GM18858 (cell line): ENCODE results near the gene SUN5.
"Not testable (repeated sequence)": the region's sequence is repeated elsewhere in the genome, so short reads cannot be mapped to it uniquely, and the experiment has no call there.

Experiments used
- ATAC-seq: cut with Tn5 transposase; IDR thresholded peaks from one replicate; pipeline ENCODE4 v1.9.1; 2021; ENCODE audit not compliant: unreplicated experiment

SUN5 gene

DNA sequence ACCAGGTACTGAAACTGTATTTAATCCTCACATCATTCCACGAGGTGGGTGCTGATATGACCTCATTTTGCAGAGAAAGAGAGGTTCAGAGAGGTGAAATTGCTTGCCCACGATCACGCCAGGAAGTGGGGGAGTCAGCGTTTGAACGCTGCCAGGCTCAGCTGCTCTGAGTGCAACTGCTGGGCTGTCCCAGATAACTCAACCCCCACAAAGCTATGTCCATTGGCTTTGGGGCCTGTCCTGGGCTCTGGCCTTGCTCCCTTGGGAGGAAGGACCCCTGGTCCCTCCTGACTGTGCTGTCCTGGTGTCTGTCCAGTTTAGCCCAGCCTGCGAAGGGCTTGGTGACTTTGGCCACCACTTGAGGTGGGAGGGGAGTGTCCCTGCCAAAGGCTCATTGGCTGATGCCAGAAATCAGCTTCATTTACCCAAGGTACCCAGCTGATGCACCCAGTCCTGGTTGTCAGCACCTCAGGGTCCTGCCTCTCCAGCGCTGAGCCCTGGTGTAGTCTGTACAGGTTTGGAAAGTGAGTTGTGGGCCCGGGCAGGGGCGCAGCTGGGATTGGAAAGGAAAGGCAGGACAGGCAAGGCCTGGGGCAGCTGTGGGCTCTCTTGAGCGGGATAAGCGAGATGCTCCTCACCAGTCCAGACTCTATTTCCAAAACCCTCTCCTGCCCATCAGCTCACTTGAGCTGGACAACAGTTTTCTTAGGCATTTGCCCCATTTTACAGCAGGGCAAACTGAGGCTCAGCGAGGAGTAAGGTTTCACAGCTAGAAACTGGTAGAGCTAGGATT lies 38.5 kb downstream of the SUN5 start:
- no peak for ATAC-seq

DNA sequence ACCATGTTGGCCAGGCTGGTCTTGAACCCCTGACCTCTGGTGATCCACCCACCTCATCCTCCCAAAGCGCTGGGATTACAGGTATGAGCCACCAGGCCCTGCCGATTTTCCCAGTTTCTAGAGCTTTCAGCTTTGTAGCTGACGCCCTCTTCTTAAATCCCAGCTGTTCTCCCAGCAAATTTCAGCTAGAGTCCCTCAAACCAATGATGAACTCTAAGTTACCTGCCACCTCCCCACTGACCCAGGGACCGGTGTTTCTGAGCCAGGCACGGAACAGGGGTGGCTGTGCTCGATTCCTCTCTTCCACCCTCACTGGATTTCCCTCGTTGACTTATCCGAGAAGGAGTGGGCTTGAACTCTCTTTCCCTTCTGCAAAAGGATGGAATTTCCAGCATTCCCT lies 39.1 kb downstream of the SUN5 start:
- no peak for ATAC-seq

DNA sequence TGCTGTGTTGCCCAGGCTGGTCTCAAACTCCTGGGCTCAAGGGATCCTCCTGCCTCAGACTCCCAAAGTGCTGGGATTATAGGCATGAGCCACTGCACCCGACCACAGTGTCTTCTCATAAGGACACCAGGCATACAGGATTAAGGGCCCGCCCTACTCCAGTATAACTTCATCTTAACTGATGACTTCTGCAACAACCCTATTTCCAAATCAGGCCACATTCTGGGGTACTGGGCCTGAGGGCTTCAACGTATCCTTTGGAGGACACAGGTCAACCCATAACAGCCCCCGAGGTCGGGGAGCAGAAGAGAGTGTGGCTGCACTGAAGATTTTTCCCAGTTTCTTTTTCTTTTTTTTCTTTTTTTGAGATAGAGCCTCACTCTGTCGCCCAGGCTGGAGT lies 39.7 kb downstream of the SUN5 start:
- no peak for ATAC-seq

DNA sequence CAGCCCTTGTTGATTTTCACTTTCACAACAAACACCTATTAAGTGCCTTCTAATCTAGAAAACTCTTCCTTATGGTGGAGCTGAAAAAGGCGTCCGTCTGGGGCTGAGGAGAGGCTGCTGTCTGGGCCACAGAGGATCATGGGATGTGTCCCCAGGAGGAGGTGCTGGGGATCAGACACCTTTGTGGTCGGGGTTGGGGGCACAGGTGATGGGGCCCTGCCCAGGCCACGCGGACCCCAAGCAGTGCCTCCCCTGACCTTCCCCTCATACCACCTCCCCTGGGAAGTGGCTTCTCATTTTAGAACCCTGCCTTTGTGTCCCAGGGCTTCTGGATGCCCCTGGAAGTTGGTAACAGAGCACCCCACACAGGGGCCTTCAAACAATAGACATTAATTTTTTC lies 41.1 kb downstream of the SUN5 start:
- ATAC-seq, result no peak

DNA sequence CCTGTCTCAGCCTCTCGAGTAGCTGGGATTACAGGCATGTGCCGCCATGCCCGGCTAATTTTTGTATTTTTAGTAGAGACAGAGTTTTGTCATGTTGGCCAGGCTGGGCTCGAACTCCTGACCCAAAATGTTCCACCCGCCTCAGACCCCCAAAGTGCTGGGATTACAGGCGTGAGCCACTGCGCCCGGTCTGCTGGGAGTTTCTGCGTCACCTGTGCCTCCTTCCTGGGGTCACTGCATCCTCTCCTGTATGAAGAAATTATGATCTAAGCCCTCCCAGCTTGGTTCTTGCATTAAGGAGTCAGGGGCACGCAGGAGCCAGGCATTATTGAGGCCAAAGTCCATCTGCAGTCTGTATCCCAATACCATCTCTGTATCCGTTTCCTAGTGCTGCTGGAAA lies 41.6 kb downstream of the SUN5 start:
- not testable (repeated sequence) for ATAC-seq

DNA sequence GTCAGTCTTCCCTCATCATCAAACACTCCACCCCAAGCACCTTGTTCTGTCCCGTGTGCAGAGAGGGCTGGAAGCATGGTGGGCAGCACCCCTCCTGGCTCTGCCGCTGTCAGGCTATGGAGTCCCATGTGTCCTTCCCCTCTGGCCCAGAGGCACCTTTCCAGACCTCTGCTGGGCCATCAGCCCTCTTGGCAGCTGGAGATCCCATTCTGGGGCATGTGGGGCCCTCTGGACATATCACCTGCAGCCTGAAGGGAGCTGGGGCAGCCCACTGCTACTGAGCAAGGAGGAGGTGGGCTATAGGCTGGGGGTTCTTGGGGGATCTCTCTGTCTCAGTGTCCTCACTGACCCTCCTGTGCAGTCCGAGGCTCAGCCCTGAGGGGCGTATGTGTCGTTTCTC lies 42.2 kb downstream of the SUN5 start:
- no peak for ATAC-seq

DNA sequence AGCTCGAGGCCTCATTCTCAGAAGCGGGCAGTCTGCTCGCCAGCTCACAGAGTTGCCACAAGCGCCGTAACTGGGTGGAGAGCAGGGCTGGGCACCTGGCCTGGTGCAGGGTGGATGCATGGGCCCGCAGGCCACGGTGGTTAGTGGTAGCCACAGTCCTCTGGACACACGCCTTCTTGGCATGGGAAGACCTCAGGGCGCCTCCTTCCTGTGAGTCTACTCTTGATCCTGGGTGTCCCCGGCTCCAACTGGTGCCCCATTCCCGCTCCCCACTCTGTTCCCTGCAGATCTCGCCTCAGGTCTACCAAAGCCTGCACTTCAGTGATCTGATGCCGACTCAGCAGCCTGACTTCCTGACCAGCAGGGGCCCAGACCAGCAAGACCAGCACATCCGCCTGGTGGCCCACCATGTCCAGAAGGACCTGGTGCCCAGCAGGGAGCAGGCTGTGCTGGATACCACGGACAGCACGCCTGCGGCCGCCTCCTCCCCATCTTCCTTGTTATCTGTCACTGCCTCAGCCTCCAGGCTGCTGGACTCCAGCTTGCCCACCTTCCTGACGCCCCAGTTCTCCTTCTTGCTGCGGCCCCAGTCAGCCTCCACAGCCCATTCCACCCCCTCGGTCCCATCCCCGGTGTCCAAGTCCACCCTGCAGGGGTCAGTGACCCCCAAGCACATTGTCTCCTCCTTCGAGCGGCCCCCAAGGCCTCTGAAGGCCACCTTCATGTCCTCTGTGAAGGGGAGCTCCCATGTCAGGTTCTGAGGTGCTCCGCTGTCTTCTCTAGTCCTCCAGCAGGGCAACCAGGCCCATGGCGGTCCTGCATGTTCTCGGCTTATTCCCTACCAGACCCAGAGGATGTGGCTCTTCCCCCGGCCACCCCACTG lies 43.1 kb downstream of the SUN5 start:
- no peak for ATAC-seq

DNA sequence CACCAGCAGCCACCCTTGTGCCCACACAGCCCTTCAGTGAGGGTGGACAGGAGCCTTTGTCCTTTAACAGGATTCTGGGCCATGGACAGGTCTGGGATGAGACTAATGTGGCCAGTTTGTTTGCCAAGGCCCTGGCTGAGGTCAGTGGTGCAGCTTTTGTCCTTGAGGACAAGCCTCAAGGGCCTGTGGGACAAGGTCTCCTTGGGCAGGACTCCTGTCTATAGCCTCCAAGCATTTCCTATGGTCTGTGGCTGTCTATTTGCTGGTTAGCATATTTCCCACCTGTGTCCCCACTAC lies 44.1 kb downstream of the SUN5 start:
- ATAC-seq, result no peak

DNA sequence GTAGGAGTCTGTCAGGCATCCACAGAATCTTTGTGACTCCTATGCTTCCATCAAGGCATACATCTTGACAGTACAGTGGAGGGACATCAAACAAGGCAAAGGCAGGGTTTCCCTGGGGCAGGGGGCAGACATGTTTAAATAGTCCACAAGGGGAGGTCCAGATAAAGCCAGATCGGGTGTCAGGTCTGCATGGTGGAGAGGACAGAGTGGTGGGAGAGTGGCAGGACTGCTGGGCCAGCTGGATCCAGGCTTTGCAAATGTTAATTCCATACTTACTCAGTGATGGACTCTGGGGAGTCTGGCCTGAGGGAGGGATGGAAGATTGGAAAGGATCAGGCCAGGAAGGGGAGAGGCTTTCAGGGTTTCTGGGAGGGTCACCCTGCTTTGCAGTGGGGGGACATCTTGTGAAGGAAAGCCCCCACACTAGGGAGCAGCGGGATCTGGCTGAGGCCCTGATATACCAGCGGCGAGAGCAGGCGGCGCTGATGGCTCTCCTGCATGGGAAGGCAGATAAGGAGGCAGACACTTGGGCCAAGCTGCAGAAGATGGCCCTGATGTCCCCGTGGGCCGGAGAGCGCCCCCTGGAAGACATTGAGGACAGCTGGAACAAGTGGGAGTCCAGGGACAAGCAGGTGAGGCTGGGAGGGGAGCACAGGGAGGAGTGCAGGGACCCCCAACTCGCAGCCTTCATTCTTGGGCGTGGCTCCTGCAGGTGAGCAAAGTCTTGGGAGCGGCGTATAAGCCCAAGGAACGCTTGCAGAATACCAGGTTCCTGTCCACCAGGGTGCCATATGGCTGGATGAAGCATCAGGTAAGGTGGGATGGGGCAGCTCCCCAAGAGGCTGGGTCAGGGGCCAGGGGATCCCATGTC lies 44.6 kb downstream of the SUN5 start:
- no peak for ATAC-seq

DNA sequence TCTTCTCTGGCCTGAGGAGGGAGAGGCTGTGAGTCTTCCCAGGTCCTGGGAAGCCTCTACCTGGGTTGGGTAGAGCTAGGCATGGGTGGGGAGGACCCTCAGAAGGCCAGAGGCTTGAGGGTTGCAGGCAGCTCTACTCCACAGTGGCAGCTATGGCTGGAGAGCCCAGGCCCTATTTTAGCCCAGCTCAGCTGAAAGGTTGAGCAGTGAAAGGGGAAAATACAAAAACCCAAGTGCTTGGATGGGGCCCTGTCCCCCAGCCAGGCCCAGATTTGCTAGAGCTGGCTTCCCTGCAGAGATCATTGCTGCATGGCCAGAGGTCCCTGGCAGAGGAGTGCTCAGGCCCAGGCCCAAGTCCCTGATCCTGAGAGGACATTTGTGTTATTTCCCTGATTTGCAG lies 45.7 kb downstream of the SUN5 start:
- ATAC-seq, result no peak

DNA sequence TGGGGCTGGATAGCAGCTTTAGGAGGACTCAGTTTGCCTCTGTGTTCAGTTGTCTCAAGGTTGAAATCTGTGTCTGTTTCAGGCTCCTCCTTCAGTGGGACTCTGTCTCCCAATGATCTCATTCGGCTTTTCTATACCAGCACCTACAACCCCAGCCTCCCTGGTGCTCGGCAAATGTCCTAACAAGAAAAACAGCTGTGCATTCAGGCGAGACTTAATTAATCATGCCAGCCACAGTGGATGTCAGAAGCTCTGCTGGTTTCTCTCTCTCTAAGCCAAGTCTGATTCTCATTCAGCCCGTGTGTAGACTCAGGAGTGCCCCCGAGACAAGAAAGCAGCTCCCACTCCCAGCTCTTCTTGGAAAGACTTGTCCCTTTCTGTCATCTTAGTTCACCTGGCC lies 46.8 kb downstream of the SUN5 start:
- ATAC-seq, result no peak

DNA sequence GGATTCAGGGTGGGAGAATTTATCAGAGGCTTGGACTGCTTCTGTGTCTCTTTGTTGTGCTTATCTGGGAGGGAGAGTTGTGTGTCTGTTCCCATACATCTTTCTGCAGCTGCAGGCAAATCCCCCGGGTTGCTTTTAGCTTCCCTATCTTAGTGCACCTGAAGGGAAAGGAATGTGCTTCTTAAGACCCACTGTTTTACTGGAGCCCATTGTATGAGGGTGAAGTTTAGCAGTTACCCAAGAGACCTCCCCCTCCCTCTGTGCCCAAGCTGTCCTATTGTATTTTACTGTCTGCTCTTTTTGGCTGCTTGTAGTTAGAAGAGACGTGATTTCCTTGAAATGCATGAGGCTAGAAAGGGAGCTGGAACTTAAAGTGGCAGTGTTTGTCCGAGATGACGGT lies 53.7 kb downstream of the SUN5 start:
- not testable (repeated sequence) for ATAC-seq

DNA sequence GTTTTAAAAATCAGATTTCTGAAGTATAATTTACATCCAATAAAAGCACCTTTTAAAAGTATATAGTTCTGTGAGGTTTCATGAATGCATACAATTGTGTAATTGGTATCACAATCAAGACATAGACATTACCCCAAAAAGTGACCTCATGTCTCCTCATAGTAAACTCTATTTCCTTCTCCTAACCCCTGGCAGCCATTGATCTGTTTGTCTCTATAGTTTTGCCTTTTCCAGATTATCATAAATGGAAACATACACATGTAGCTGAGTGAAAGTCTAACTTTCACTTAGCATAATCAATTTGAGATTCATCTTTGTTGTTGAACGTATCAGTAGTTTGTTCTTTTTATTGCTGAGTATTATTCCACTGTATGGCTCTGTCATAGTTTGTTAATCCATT lies 57.6 kb downstream of the SUN5 start:
- no peak for ATAC-seq

DNA sequence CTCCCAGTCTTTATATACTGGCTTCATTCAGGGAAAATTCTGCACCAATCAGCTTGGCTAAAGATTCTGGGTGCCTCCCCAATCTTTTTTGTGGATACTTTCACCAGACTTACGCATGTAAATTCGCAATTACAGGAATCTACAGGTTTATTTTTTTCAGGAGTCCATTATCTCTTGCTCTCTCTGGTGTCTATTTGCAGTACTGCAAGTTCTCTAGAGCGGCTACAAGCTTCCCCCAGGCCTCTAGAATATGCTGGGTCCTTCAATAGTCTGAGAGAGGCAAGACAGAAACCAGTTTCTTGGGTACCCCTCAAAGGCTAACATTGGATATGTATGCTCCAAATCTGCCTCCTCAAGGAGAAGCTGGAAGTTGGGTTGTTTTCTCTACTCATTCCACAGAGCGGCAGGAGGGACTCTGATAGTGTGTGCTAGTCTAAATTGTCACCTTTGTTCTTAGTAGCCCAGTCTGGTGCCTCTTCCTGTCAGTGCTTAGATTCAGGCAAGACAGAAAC lies 58.5 kb downstream of the SUN5 start:
- ATAC-seq, result no peak

DNA sequence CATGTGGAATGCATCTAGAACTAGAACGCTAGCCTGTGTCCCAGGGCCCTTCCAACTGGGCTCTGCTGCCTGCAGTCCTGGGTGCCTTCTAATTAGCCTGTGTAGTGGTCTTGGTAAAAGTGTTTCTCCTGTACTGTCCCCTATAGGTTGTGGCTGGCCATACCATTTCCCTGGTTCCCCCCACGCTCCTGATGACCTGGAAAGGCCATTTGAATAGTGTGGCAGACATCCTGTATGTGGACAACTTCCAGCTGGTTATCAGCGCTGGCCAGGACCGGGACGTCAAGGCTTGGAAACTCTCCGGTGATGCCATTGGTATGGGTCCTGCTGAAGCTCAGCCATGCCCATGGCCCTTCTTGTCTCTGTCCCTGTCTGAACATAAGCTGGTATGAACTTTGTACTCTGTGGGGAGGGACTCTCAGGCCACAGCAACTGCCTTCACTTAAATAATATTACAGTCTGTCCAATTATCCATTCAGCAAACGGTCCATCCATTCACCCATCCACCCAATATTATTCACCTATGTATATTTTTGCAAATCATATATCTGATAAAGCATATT lies 60.7 kb downstream of the SUN5 start:
- ATAC-seq, result no peak

DNA sequence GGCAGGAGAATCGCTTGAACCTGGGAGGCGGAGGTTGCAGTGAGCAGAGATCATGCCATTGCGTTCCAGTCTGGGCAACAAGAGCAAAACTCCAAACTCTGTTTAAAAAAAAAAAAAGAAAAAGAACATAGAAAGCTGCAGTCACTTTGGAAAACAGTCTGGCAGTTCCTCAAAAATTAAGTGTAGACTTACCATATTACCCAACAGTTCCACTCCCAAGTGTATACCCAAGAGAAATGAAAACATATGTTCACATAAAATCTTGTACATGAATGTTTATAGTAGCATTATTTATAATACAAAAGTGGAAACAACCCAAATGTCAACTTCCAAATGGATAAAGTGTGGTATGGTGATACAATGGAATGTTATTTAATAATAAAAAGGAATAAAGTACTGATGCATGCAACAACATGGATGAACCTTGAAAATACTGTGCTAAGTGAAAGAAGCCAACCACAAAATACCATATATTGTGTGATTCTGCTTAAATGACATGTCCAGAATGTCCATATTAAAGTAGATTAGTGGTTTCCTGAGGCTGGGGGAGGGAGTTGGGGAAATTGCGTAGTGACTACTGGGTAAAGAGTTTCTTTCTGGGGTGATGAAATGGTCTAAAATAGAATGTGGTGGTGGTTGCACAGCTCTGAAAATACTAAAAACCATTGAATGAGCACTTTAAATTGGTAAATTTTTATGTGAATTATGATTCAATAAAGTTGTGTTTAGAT lies 62.9 kb downstream of the SUN5 start:
- ATAC-seq, result no peak

DNA sequence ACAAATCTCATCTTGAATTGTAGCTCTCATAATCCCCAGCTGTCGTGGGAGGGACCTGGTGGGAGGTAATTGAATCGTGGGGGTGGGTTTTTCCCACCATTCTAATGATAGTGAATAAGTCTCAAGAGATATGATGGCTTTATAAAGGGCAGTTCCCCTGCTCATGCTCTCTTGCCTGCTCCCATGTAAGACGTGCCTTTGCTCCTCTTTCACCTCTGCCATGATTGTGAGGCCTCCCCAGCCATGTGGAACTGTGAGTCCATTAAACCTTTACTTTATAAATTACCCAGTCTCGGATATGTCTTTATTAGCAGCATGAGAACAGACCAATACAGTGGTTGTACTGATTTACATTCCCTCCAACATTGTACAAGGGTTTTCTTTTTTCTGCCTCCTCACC lies 69.7 kb downstream of the SUN5 start:
- ATAC-seq, result no peak
